GM12864 (cell line): ENCODE results near the gene PARN.

Experiments
- DNase-seq: peaks from one replicate; pipeline ENCODE4 v3.0.0-alpha.2; 2011; ENCODE audit warnings: low read depth
- H3K4me3 ChIP-seq: 2 replicates; pipeline ENCODE4 v1.5.1; 2011; ENCODE audit warnings: mild to moderate bottlenecking, low read depth, low read length, control low read depth
- CTCF ChIP-seq: IDR thresholded peaks from 2 replicates; pipeline ENCODE4 v1.5.1; 2011; ENCODE audit warnings: low read depth, mild to moderate bottlenecking, moderate library complexity, low read length, control low read depth, inconsistent platforms; ENCODE audit errors: missing control alignments

The PARN gene

DNA sequence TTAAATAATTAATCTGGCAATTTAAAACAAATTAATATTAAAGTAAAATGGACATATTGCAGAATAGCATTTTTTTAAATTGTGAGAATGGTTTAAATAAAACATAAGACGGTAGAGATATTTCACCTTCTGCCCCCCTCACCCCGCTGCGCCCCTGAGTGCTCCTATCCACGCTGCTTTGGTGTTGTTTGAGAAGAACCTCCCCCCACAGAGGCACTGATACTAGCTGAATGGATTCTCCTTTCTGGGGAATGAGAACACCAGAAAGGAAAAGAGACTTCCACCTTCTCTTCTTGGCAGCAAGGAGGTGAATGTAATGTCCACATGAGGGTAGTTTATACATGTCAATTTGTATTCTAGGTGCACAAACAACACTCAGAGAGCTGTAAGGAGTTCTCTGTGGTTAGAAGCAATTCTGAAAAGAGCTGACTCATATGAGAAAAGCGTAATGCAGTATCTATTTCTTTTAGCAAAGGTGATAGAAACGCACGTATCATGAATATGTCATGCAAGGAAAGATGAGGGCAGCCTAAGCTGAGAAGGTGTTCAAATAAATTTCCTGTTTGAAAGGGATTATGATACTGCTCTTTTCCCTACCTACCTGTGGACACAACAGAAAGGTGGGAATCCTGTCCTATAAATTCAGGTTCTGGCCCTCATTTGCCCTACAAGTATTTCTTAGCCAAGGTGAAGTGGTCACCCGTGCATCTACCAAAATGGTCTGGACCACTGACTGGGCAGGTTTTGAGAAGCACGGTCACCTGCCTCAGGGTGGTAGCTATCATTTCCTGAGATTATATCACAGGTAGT, 126.9 kb downstream of the PARN start:
- no peak overlapping the region for H3K4me3 ChIP-seq
- TF ChIP-seq CTCF: no peak
- DNase-seq: peak; percentile 61

- no peak overlapping the region for H3K4me3 ChIP-seq
- TF ChIP-seq CTCF: no peak
Measured at GRCh38 chr16:14502256-14502875, 127.7 kb downstream of the PARN start.

GRCh38 chr16:14501331-14502255, 128.5 kb downstream of the PARN start:
- no peak overlapping the region for H3K4me3 ChIP-seq
- DNase-seq: no peak

More at GRCh38 chr16:14502256-14502875, 127.7 kb downstream of the PARN start:
- DNase-seq: no peak

GRCh38 chr16:14500791-14501190, 129.3 kb downstream of the PARN start:
- TF ChIP-seq CTCF: no peak
- no peak overlapping the region for H3K4me3 ChIP-seq
- no peak for DNase-seq

More at GRCh38 chr16:14501331-14502255, 128.5 kb downstream of the PARN start:
- TF ChIP-seq CTCF: no peak

DNA sequence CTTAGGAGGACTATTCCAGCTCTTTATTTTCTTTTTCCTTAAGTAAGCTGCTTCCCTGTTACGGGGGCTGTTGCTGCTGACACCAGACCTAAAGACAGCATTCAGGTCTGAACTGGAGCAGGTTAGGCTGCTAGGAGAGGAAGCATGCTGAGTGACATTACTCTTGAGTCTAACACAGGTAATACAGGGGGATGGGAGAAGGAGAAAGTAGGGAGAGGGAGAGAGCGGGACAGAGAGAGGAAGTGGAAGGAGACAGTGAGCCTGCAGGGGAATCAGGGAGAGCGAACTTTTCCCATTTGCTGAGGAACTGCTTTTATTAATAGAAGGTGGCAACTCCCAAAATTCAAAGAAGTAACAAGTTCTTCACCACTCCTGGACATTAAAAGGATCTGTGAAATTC, 130.9 kb downstream of the PARN start:
- no peak for DNase-seq
- no peak for TF ChIP-seq CTCF
- no peak overlapping the region for H3K4me3 ChIP-seq

- TF ChIP-seq CTCF: no peak
- no peak for DNase-seq
- no peak overlapping the region for H3K4me3 ChIP-seq
Measured at GRCh38 chr16:14497245-14498082, 132.6 kb downstream of the PARN start.
